ENCODE measurements around the gene HPSE.

Gene HPSE

DNA sequence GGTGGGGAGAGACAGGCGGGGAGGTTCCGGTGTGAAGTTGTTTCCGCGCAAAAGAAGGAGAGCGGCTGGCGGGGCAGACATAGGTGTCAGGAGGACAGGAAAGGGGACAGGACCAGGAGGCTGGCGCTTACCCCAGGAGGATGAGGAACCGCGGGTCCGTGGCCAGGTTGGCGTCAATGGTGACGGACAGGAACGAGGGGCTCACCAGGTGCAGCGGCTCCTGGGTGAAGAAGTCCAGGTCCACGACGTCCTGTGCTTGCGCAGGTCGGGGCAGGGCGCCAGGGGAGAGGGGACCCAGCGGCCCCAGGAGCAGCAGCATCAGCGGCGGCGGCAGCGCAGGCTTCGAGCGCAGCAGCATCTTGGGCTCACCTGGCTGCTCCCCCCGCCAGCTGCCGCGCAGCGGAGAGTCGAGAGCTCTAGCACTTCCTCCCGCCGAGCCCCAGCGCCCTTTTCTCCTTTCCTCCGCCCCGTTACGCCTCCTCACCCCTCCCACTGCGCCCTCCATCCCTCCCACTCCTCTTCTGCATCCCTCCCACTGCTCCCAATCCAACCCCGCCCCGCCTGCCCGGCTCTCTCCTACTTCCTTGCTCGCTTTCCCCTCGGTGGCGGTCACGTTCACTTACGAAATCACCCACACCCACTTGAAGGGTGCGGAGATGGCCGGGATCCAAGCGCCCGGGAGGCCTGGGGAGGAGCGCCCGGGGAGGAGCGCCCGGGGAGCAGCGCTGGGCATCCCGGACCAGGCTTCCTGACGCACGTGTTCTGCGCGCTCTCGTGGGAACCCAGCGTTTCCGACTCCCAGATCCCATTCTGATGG lies at the start of gene HPSE:
Gene HPSE (minus strand): TSS at position 424 of the 817 bp plus-strand sequence. CDS start 66 bp downstream, at position 358.
- DNase-seq: peak in 9 of 10 donors; percentile 14 to 91 (median 36)
- intact Hi-C loops (cut with DNase I): no loop called here

DNA sequence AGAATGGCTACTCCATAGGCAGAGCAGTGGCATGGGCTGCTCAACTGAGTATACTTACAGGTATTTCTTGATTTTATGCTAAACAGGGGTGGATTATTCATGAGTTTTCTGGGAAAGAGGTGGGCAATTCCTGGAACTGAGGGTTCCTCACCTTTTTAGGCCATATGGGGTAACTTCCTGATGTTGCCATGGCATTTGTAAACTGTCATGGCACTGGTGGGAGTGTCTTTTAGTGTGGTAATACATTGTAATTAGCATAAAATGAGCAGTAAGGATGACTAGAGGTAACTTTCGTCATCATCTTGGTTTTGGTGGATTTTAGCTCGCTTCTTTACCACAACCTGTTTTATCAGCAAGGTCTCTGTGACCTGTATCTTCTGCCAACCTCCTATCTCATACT lies 48.2 kb upstream of the HPSE start:
- no peak for DNase-seq
- intact Hi-C loops (cut with DNase I): no loop called here

DNA sequence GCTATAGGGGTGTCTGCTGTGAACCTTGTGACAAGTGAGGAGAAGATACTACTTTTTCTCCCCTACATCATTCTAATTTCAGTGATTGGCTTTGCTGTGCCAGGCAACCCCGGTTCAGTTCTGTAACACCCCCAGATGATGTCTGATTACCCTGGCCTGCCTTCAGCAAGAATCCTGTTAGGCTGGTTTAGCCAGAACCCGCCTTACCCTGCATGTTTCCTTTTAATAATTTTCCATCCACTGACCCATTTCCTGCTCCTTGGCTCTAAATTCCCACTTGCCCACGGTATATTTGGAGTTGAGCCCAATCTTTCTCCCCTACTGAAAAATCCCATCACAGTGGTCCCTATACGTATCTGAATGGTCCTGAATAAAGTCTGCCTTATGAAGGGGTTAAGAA lies 46.5 kb upstream of the HPSE start:
- intact Hi-C loops (cut with DNase I): no loop called here
- no peak for DNase-seq

DNA sequence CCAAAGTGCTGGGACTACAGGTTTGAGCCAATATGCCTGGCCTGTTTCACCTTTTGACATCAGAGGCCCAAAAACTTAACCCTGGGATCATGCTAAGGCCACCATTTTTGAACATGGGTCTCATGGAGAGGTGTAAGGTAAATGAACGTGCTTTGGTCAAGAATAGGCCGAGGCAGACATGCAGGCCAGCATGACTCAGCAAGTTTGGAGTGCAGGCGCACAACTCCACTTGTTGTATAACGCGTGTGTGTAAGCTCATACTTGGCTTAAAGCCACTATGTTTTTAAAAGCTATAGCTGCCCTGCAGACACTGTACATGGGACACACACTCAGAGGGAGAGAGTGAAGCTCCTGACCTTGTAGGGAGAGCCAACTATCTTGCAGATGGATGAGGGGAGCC lies 43.8 kb upstream of the HPSE start:
- intact Hi-C loops (cut with DNase I): no loop called here
- DNase-seq: no peak

DNA sequence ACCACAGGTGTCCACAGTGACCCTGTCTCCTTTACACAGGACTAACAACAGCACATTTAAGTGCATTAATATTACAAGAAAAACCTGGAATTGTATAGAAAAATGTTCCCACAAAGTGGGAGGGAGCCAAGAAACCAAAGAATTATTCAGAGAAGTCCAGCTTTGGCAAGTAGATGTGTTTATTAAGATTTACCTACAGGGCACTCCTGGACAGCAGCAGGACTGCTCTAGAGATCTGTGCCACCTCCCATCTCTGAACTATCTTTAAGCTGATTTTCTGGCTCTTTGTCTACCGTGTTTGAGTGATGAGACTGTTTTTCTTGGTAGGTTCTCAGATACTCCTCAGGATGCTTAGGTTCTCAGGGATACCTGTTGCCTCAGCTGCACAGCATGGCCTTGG lies 38.3 kb upstream of the HPSE start:
- no peak for DNase-seq
- intact Hi-C loops (cut with DNase I): no loop called here

DNA sequence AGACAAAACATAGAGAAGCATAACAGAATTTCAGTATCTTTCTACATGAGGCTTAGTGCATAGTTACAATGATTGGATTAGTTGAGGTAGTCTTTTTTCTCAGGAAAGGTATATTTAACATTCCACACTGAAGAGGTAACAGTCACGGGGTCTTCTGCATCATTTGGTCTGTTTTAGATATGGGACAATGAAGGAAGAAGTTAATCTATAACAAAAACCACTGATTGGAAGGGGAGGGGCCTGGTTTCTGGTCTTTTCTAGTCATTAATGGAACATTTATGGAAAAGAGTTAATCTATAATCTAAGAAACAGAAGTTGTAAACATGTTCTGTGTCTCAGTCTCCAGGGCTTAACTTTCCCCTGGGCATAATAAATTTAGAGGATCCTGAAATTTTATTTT lies 37.3 kb upstream of the HPSE start:
- DNase-seq: no peak
- intact Hi-C loops (cut with DNase I): no loop called here

DNA sequence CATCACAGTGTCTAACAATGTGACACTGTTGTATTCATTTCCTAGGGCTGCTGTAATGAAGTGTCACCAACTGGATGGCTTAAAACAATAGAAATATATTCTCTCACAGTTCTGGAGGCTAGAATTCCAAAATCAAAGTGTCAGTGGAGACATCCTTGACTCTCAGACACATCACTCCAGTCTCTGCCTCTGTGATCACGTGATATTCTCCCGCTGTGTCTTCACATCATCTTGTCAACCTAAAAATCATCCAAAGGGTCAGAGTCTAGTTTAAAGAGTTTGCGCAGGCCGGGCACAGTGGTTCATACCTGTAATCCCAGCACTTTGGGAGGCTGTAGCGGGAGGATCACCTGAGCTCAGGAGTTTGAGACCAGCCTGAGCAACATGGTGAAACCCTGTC lies 36.6 kb upstream of the HPSE start:
- no peak for DNase-seq
- intact Hi-C loops (cut with DNase I): no loop called here

DNA sequence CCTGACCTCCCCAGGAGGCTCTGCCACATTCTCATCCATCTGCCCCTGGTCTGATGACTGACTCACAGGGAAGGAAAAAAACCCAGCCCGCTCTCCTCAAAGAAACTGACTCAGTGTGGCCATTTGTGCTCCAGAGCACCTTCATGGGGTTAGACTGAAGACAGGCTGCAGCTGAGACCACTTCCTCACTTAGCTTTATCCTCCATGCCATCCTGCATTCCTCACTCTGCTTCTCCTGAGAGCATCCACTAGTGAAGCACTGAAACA lies 35.9 kb upstream of the HPSE start:
- intact Hi-C loops (cut with DNase I): no loop called here
- no peak for DNase-seq

DNA sequence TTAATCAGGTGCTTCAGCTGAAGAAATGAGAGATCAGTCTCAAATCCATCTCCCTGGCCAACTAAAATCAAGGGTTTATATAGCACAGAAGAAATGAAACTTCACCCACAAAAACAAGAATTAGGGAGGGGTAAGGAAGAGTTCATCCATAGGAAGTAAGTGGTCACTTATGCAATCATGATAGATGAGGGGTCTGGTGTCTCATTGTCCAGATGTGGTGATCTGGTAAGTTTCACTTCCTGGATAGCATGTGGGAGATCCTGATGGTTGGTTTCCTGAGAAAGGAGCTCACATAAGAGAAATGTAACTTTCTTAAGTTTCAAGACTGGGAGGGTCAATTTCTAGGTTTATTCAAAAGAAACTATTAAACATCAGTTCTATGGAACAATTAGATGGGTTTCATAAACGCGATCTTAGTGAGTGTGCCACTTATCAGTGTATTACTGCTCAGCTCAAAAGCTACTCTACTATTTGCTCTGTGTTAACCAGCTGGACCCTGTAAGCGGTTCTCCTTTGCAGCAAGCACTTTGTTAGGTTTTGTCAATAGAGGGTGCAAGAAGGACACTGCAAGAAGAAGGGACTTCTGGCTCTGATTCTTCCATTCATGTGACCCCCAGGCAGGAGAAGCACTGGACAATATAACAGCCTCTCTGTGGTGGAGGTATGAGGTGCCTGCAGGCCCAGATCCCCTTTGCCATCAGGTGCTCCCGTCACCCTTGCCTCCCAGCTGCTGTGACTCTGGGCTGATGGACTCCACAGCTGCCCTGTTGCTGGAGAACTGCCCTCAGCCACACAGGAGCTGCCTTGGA lies 35.4 kb upstream of the HPSE start:
- DNase-seq: no peak
- intact Hi-C loops (cut with DNase I): no loop called here

DNA sequence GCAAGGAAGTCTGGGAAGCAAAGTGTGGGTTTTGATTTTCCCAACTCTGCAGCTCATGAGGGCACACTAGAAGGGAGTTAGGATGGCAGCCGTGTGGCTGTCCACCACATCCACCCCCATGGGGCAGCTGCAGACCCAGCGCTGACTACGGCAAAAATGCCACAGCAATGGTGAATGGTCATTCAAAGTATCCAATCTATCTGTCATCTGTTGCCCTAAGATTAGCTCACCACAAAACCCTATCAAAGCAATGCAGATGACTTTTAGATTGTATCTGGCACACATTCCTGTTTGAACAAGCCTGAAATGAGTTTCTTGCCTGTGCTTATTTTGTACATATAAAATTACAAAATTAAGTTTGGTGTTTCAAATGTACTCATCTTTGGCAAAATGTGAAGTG lies 29.7 kb upstream of the HPSE start:
- intact Hi-C loops (cut with DNase I): no loop called here

DNA sequence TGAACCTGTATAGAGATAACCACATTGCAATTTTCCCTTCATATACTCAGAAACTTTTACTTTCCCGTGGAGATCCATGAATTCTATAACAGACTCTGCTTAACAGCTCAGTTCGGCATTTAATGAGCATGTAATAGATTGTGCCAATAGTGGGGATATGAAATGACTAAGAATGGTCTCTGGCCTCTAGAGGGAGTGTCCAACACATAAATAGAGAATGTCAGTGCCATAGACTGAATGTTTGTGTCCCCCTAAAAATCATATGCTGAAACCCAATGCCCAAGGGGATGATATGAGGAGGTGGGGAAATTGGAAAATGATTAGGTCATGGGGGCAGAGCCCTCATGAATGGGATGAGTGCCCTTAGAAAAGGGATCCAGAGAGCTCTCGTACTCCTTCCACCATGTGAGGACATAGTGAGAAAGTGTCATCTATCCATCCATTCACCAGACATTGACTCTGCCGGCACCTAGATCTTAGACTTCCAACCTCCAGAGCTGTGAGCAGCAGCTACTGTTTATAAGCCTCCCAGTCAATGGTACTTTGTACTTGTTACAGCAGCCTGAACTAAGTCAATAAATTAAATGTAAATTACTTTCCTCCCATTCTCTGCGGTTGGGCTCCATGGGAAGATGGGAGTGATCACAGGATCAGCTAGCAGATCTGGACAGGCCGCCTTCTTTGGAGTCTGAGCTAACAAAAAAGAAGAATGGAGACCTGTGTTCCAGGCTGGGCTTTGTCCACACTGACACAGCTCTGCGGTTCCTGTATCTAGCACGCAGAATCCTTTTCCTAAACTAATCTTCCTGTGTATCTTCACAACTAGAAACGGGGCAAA lies 28.1 kb upstream of the HPSE start:
- no peak for DNase-seq
- intact Hi-C loops (cut with DNase I): no loop called here

More for the DNA sequence above, 29.7 kb upstream of the HPSE start:
- DNase-seq: no peak

DNA sequence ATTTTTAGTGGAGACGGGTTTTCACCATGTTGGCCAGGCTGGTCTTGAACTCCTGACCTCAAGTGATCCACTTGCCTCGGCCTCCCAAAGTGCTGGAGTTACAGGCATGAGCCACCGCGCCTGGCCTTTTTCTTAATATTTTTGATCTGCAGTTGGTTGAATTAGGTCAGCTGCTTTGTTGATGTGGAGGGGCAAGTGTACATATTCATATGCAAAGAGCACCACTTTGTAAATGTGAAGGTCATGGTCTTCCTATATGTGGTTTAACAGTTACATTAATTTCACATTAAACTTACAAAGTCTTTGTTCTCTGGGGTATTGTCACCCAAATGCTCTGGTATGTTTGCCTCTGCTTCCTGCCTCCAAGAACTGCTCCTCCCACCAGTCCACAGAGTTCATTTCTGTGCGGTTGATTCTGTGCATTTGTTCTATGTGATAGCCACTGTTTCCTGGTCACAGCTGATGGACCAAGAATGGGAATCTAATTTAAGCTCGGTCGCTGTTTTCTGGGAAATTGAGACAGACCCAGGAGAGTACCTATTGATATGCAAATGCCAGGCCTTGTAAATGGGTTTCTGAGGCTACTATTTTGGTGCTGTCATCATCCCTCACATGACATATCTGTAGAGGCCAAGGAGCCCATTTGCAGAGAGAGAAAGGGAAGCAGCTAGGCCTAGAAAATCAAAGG lies 26.9 kb upstream of the HPSE start:
- DNase-seq: no peak
- intact Hi-C loops (cut with DNase I): no loop called here

DNA sequence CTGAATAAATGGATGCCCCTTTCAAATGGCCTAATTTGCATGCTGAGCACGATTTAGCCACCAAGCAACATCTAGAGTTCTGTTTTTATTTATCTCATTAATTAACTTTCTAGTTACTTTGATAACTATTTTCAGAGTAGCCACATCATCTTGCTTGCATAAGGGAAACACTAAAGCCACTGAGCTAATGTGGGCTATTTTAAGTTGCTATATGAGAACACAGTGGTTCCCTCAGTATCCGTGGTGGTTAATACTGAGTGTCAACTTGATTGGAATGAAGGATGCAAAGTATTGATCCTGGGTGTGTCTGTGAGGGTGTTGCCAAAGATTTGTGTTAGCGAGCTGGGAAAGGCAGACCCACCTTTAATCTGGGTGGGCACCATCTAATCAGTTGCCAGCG lies 25.4 kb upstream of the HPSE start:
- no peak for DNase-seq
- intact Hi-C loops (cut with DNase I): no loop called here

DNA sequence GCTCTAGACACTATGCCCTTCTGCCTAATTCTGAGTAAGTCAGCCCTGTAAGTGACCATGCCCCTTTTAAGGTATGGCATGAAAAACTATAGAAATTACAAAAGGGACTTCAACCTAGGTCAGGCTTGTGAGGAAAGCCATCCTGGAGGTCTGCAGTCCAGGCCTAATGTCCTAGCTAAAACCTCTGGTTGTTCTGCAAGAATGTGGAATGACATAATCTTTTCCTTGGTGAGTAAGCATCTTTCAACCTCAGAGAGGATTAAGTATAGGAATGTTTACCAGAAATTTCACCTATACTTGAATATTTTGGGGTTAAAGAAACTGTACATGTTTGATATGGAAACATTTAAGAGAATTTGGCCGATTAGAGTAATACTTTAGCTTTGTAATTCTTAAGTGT lies 23.8 kb upstream of the HPSE start:
- intact Hi-C loops (cut with DNase I): no loop called here
- DNase-seq: no peak

DNA sequence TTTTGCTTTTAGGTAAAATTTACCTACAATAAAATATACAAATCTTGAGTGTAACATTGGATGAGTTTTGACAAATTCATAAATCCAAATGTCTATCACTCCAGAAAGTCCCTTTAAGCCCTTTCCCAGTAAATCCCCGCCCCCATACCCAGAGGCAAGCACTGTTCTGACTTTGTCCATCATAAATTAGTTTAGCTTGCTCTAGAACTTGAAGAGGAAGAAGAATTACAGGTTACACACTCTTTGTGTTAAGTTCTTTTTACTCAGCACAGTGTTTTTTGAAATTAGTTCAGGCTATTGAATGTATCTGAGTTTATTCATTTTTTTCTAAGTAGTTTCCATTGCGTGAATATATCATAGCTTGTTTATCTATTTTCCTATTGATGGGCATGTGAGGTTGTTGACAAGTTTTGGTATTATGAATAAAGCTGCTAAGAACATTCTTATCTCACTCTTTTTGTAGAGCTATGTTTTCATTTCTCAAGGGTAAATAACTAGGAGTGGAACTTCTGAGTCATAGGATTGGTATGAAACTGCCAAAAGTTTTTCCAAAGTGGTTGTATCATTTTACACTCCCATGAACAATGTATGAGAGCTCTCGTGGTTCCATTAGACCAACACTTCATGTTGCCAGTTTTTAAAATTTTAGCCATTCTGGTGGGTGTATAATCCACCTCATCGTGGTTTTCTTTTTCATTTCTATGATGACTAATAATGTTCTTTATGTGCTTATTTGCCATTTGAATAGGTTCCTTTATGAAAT lies 22.4 kb upstream of the HPSE start:
- intact Hi-C loops (cut with DNase I): no loop called here
- DNase-seq: no peak

DNA sequence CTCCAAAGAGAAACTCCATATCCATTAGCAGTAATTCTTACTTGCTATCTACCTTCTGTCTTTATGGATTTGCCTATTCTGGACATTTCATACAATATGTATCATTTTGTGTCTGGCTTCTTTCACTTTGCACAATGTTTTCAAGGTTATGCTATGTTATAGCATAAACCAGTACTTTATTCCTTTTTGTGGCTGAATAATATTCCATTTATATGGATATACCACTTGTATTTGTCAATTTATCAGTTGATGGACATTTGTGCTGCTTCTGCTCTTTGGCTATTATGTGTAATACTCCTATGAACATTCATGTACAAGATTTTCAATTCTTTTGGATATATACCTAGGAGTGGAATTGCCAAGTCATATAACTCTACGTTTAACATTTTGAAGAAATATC lies 18.9 kb upstream of the HPSE start:
- intact Hi-C loops (cut with DNase I): no loop called here
- no peak for DNase-seq

DNA sequence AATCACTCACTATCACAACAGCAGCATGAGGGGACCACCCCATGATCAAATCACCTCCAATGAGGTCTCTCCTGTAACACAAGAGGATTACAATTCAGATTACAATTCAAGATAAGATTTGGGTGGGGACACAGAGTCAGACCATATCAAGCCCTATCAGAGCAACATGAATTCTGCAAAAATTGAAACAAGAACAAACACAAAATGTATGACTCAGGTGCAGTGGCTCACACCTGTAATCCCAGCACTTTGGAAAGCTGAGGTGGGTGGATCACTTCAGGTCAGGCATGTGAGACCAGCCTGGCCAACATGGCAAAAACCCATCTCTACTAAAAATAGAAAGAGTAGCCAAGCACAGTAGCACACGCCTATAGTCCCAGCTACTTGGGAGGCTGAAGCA lies 13.4 kb upstream of the HPSE start:
- intact Hi-C loops (cut with DNase I): no loop called here
- DNase-seq: no peak

DNA sequence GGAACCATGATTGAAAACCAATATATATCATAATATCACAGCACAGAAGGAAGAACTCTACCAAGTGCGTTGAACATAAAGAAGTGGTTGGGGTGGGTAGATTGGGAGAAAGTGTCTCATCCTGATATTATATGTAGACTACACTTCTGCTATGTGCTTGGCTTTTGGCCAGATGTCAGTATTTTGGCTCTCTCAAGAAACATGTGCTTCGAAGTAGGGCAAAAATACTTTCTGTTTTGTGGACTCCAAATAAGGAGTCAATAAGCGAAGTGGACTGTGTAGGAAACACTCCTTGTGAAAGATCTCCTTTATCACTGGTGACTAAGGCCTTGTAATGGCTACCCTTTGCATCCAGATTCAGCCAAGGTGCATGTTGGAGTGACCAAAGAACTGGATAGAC lies 7.8 kb upstream of the HPSE start:
- intact Hi-C loops (cut with DNase I): no loop called here
- no peak for DNase-seq

DNA sequence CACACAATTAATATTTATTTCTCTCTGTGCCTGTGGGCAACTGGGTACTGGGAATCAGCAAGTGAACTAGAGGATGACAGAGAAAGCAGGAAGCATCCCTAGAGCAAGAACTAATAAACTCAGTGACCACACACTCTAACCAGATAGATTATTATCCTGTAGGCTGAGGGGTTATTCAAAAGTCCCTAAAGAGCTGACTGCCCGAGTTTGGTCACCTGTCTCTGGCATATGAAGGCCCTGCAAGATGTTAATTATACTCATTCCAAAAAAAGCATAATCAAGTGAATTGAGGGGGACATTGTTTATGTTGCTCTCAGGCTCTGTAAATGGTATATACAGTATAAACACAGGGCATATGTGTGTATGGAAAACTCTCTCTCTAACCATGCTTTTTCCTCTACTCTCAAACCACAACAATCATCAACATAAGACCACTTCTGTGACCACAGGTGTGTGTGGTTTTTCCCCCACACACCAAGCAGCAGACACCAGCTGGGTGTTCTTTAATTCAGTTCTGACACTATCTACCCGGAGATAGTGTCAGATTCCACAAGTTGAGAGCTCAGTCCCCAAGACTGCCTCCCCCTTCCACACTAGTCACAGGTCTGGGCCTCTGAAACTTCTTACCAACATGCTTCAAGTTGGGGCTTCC lies 6.2 kb upstream of the HPSE start:
- intact Hi-C loops (cut with DNase I): no loop called here
- DNase-seq: no peak

DNA sequence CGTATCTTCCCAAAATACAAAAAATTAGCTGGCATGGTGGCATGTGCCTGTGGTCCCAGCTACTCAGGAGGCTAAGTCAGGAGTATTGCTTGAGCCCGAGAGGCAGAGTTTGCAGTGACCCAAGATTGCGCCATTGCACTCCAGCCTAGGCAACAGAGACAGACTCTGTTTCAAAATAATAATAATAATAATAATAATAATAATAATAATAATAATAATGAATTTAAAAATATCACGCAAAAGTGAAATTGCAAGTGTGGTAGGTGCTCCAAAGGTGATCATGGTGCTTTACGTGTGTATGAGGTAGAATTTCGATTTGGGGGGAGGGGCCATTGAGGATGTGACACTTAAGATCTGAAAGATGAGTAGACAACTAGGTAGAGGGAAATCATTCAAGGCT lies 4.9 kb upstream of the HPSE start:
- no peak for DNase-seq
- intact Hi-C loops (cut with DNase I): no loop called here

Measured in posterior cingulate gyrus (tissue), 11 donors.